HG03095 (cell line): ENCODE results near the gene LYPD6.

ENCODE experiments used
- ATAC-seq: cut with Tn5 transposase; IDR thresholded peaks from one replicate; pipeline ENCODE4 v1.9.1; 2021; ENCODE audit warnings: moderate library complexity; ENCODE audit not compliant: unreplicated experiment

The LYPD6 gene

GRCh38 chr2:149346272-149346671 lies 15.9 kb downstream of the LYPD6 start:
- ATAC-seq, result no peak

GRCh38 chr2:149348291-149348690 lies 17.9 kb downstream of the LYPD6 start:
- no peak for ATAC-seq

- no peak for ATAC-seq
These were observed 23.0 kb downstream of the LYPD6 start for GRCh38 chr2:149353421-149353820.

GRCh38 chr2:149355716-149356422 lies 25.5 kb downstream of the LYPD6 start:
- ATAC-seq, result no peak

GRCh38 chr2:149357058-149357457 lies 26.7 kb downstream of the LYPD6 start:
- ATAC-seq, result no peak

GRCh38 chr2:149360106-149360505 lies 29.7 kb downstream of the LYPD6 start:
- ATAC-seq, result no peak

- ATAC-seq, result no peak
These were observed 33.6 kb downstream of the LYPD6 start for GRCh38 chr2:149363958-149364357.

- no peak for ATAC-seq
These were observed 34.5 kb downstream of the LYPD6 start for GRCh38 chr2:149364839-149365238.

GRCh38 chr2:149365931-149366583 lies 35.7 kb downstream of the LYPD6 start:
- ATAC-seq, result no peak

GRCh38 chr2:149370061-149370775 lies 39.8 kb downstream of the LYPD6 start:
- ATAC-seq, result no peak

GRCh38 chr2:149371476-149371875 lies 41.1 kb downstream of the LYPD6 start:
- no peak for ATAC-seq

GRCh38 chr2:149375801-149376361 lies 45.5 kb downstream of the LYPD6 start:
- ATAC-seq, result no peak

- no peak for ATAC-seq
These were observed 49.8 kb downstream of the LYPD6 start for GRCh38 chr2:149380205-149380604.

GRCh38 chr2:149383340-149383739 lies 53.0 kb downstream of the LYPD6 start:
- no peak for ATAC-seq

GRCh38 chr2:149385350-149385749 lies 55.0 kb downstream of the LYPD6 start:
- ATAC-seq, result no peak

GRCh38 chr2:149387411-149387810 lies 57.0 kb downstream of the LYPD6 start:
- ATAC-seq, result no peak

- no peak for ATAC-seq
These were observed 57.9 kb downstream of the LYPD6 start for GRCh38 chr2:149388120-149388816.

GRCh38 chr2:149389506-149390167 lies 59.2 kb downstream of the LYPD6 start:
- no peak for ATAC-seq

GRCh38 chr2:149393614-149394013 lies 63.2 kb downstream of the LYPD6 start:
- no peak for ATAC-seq

GRCh38 chr2:149394864-149395263 lies 64.5 kb downstream of the LYPD6 start:
- no peak for ATAC-seq
